AG09309 (cell line): ENCODE data around the gene RNF208.

ENCODE experiments used
- DNase-seq: peaks from one replicate; pipeline ENCODE4 v3.0.0-alpha.2; 2010; ENCODE audit warnings: low read depth
- H3K4me3 ChIP-seq: 2 replicates; pipeline ENCODE4 v1.5.1; 2011; ENCODE audit warnings: mild to moderate bottlenecking, low read depth, low read length, moderate library complexity; ENCODE audit not compliant: control insufficient read depth
- TF ChIP-seq, protein P1 (sequence below): IDR thresholded peaks from 2 replicates; pipeline ENCODE4 v1.5.1; 2011; ENCODE audit warnings: mild to moderate bottlenecking, low read depth, low read length, inconsistent platforms; ENCODE audit not compliant: insufficient read depth, control insufficient read depth; ENCODE audit errors: missing control alignments

The RNF208 gene

DNA sequence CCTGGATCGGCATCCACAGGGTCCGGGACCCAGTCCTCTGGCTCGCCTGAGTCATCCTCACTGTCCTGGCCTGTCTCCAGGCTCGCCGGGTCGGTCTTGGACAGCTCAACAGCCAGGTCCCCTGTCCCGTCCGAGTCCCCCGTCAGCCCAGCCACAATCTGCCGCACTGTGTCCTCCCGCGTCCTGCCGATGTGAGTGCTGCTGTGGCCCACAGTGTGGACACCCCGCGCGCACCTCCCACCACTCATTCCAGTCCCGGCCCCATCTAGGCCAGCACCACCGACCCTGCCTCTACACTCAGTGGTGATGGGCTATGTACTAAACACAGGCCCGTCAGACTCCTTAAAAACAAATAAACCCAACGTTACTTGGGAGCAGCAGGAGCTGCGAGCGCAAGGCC, 40.4 kb downstream of the RNF208 start:
- TF ChIP-seq, protein P1, sequence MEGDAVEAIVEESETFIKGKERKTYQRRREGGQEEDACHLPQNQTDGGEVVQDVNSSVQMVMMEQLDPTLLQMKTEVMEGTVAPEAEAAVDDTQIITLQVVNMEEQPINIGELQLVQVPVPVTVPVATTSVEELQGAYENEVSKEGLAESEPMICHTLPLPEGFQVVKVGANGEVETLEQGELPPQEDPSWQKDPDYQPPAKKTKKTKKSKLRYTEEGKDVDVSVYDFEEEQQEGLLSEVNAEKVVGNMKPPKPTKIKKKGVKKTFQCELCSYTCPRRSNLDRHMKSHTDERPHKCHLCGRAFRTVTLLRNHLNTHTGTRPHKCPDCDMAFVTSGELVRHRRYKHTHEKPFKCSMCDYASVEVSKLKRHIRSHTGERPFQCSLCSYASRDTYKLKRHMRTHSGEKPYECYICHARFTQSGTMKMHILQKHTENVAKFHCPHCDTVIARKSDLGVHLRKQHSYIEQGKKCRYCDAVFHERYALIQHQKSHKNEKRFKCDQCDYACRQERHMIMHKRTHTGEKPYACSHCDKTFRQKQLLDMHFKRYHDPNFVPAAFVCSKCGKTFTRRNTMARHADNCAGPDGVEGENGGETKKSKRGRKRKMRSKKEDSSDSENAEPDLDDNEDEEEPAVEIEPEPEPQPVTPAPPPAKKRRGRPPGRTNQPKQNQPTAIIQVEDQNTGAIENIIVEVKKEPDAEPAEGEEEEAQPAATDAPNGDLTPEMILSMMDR = no peak
- DNase-seq = no peak
- no peak overlapping the region for H3K4me3 ChIP-seq

DNA sequence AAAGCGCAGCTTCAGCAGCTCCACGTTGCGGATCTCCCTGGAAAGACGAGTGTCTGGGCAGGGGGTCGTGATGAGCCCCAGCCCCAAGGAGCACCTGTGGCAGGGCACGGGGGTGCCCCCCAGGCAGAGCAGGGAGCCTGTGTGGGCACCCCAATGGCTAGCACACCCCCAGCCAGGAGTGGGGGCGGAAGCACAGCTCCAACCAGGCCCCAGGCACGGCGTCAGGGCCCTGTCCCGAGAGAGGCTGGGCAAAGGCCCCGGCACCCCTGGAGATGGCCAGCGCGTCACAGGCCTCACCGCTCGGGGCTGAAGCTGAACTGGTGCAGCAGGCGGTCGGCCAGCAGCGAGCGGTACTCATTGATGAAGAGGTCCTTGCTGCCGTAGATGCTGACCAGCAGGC, 41.5 kb downstream of the RNF208 start:
- no peak overlapping the region for H3K4me3 ChIP-seq
- DNase-seq = no peak
- TF ChIP-seq, protein P1 = no peak

DNA sequence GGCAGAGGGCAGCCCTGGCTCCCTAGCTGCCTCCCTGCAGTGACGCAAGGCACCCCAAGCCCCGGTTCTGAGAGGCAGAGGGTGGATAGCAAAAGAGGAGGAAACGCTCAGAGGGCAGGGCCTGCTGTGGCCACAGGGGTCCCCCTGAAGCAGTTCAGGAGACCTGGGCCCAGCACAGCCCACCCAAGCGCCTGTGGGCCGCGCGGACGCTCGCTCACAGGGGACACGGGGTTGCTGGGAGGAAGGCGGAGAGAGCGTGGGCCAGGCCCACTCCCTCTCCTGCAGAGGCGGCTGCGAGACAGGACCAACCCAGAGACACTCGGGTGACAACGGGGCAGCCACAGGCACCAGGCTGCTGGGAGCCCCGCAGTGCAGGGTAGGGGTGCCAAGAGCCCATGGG, 42.3 kb downstream of the RNF208 start:
- TF ChIP-seq, protein P1 = no peak
- DNase-seq = no peak
- H3K4me3 ChIP-seq = no peak overlapping the region

DNA sequence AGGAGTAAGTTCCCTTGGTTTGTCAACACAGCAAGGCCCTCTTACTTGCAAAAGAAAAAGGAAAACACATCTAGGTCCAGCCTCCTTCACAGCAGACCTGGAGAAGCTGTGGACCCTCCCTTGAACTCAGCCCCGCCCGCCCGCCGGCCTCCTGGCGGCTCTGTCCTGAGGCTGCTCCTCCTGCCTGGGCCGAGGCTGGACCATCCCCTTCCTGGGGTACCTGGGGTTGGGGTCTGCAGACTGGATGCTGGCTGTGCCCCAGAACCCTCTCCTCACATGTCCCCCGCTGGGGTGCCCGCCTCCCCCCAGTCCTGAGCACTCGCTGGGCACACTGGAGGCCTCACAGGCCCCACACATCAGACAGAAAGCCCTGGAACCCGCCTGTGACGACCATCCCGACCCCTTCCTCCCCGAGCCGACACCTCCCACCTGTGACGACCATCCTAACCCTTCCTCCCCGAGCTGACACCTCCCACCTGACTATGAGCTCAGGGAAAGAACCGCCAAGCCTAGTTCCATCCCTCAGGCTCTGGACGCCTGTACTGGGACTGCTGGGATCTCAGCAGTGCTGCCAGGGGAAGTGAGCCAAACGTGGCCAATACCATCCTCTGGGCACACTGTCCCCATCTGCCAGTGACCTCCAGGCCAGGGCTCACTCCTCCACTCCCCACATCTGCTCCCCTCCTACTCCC, 43.0 kb downstream of the RNF208 start:
- no peak overlapping the region for H3K4me3 ChIP-seq
- DNase-seq = no peak
- TF ChIP-seq, protein P1 = no peak

DNA sequence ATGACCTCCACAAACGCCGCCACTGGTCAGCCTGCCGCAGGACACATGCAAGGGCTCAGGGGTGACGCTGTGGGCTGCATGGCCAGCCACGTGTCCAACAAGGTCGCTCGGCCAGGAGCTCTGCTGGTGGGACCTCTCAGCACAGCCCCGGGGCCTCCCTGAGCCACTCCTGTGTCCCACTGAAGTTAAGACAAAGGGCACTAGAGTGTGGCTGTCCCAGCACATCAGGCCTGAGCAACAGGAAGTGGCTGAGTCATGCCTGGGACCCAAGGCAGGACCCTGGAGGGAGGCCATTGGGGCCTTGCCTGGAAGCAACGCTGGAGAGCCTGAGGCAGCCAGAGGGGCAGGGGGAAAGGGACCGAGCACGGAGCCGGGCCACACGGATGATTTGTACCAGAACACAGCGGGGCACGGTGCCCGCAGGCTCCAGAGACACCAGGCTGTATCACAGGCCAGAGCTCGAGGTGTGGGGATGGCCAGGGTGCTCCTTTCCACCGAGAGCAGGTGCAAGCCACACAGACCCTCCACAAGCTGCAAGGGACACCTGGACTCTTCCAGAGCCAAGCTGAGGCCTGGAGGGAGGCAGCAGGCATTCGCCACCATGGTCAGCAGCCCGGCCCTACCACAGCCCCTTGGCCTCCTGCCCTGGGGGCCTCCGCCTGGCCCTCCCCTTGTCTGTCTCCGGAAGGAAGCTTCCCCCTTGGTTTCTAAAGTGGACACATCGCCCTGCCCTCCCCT, 43.7 kb downstream of the RNF208 start:
- TF ChIP-seq, protein P1 = no peak
- DNase-seq = no peak

DNA sequence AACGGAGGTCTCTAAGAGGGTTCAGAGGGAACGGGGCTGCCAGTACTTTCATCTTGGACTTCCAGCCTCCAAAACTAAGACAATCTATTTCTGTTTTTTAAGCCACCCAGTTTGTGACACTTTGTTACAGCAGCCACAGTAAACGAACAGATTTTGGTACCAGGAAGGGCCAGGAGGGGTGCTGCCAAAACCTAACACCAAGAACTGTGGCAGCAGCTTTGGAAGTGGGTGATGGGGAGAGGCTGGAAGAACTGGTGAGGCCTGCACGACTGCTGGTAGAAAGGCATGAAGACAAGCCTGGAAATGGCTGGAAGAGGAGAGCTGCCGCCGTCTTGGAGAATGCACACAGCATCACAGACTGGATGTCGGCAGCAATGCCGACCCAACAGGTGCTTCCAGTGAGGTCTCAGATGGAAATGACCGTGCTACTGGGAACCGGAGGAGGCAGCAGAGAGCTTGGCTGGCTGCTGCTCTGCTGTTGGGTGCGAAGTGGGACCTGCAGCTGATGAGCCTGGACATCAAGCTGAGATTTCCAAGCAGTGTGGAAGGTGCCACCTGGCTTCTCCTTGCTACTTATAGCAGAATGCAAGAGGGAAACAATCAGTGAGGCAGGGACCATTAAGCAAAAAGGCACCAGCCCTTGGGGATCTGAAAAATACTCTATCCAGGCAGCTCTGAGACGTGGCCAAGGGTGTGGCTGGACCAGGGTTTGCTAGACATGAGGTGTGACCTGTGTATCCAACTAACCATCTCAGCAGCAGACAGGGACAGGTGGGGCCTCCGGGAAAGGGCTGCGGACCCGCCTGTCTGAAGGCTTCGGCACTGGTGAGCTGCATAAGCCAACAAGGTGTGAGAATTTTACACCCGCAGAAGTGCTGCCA, 45.5 kb downstream of the RNF208 start:
- TF ChIP-seq, protein P1 = peak; percentile 77
- no peak overlapping the region for H3K4me3 ChIP-seq
- no peak for DNase-seq

More for the DNA sequence above, 43.7 kb downstream of the RNF208 start:
- no peak overlapping the region for H3K4me3 ChIP-seq
